KMS-11 (cell line): ENCODE results near the gene ENPP5.

Experiments
- H2AFZ ChIP-seq: fragments of 200-600 bp; sonication (generic); 2 replicates; pipeline ENCODE4 v1.6.1; 2016; ENCODE audit warnings: antibody characterized with exemption, mixed run types, low read depth
- H3K27ac ChIP-seq: fragments of 200-600 bp; sonication (generic); 2 replicates; pipeline ENCODE4 v1.6.1; 2016; ENCODE audit warnings: mild to moderate bottlenecking, mixed run types
- H3K27me3 ChIP-seq: fragments of 200-600 bp; sonication (generic); 2 replicates; pipeline ENCODE4 v1.6.1; 2017; ENCODE audit warnings: mild to moderate bottlenecking, low read depth, mixed run types, moderate library complexity; ENCODE audit not compliant: insufficient read depth
- H3K36me3 ChIP-seq: fragments of 200-600 bp; sonication (generic); 2 replicates; pipeline ENCODE4 v1.6.1; 2017; ENCODE audit warnings: mild to moderate bottlenecking, mixed run types; ENCODE audit not compliant: insufficient read depth
- H3K4me1 ChIP-seq: fragments of 200-600 bp; sonication (generic); 2 replicates; pipeline ENCODE4 v1.6.1; 2016; ENCODE audit warnings: mild to moderate bottlenecking, low read depth, mixed run types; ENCODE audit not compliant: poor library complexity, severe bottlenecking
- H3K4me2 ChIP-seq: fragments of 200-600 bp; sonication (generic); 2 replicates; pipeline ENCODE4 v1.7.0; 2016; ENCODE audit warnings: mild to moderate bottlenecking, mixed run types
- H3K4me3 ChIP-seq: fragments of 200-600 bp; sonication (generic); IDR thresholded peaks from 2 replicates; pipeline ENCODE4 v1.6.1; 2017; ENCODE audit warnings: low read depth, low read length, mixed read lengths; ENCODE audit not compliant: insufficient read depth
- H3K79me2 ChIP-seq: fragments of 200-600 bp; sonication (generic); 2 replicates; pipeline ENCODE4 v1.6.1; 2016; ENCODE audit warnings: low read depth, mixed run types; ENCODE audit not compliant: insufficient read depth
- H3K9ac ChIP-seq: fragments of 200-600 bp; sonication (generic); 2 replicates; pipeline ENCODE4 v1.6.1; 2016; ENCODE audit warnings: mild to moderate bottlenecking, mixed run types
- H4K20me1 ChIP-seq: fragments of 200-600 bp; sonication (generic); 2 replicates; pipeline ENCODE4 v1.6.1; 2016; ENCODE audit warnings: mild to moderate bottlenecking, mixed run types; ENCODE audit not compliant: insufficient read depth
- CTCF ChIP-seq: fragments of 200-600 bp; sonication (generic); conservative IDR thresholded peaks from 2 replicates; pipeline ENCODE4 v1.6.1; 2017; ENCODE audit warnings: low read depth, mild to moderate bottlenecking, antibody characterized with exemption, low read length, moderate library complexity, mixed read lengths

Gene ENPP5

GRCh38 chr6:46216879-46217278 lies 46.1 kb upstream of the ENPP5 start:
- Histone ChIP-seq H3K36me3 (no peaks in the 10 kb centered on the region), H2AFZ (no peak overlapping the region), H4K20me1 (no peaks in the 10 kb centered on the region), H3K27ac (no peak overlapping the region), H3K4me1 (no peaks in the 10 kb centered on the region), H3K9ac (no peak overlapping the region), H3K27me3 (no peaks in the 10 kb centered on the region), H3K4me3 (no peak overlapping the region), H3K4me2 (no peak overlapping the region), H3K79me2 (no peaks in the 10 kb centered on the region)
- no peak for TF ChIP-seq CTCF

- H3K9ac ChIP-seq, result no peak overlapping the region
- no peak for TF ChIP-seq CTCF
- H3K79me2 ChIP-seq, result no peaks in the 10 kb centered on the region
- H3K4me1 ChIP-seq, result no peaks in the 10 kb centered on the region
- no peaks in the 10 kb centered on the region for H4K20me1 ChIP-seq
- no peak overlapping the region for H2AFZ ChIP-seq
- H3K4me2 ChIP-seq, result no peak overlapping the region
- H3K36me3 ChIP-seq, result no peaks in the 10 kb centered on the region
- H3K27me3 ChIP-seq, result no peaks in the 10 kb centered on the region
- H3K27ac ChIP-seq, result no peak overlapping the region
- H3K4me3 ChIP-seq, result no peak overlapping the region
These were observed 45.0 kb upstream of the ENPP5 start for GRCh38 chr6:46215777-46216176.

- TF ChIP-seq CTCF, result no peak
- no peak overlapping the region for H2AFZ ChIP-seq
- no peak overlapping the region for H3K4me2 ChIP-seq
- no peaks in the 10 kb centered on the region for H3K27me3 ChIP-seq
- H3K27ac ChIP-seq, result no peak overlapping the region
- H3K4me1 ChIP-seq, result no peaks in the 10 kb centered on the region
- no peaks in the 10 kb centered on the region for H4K20me1 ChIP-seq
- no peaks in the 10 kb centered on the region for H3K36me3 ChIP-seq
- no peak overlapping the region for H3K9ac ChIP-seq
- H3K79me2 ChIP-seq, result no peaks in the 10 kb centered on the region
- H3K4me3 ChIP-seq, result no peak overlapping the region
These were observed 44.4 kb upstream of the ENPP5 start for GRCh38 chr6:46215213-46215612.

- Histone ChIP-seq H3K79me2 (no peaks in the 10 kb centered on the region), H3K27me3 (no peaks in the 10 kb centered on the region), H3K27ac (no peak overlapping the region), H3K4me3 (no peak overlapping the region), H3K4me1 (no peaks in the 10 kb centered on the region), H4K20me1 (no peaks in the 10 kb centered on the region), H3K4me2 (no peak overlapping the region), H3K9ac (no peak overlapping the region), H3K36me3 (no peaks in the 10 kb centered on the region), H2AFZ (no peak overlapping the region)
- TF ChIP-seq CTCF, result no peak
These were observed 41.1 kb upstream of the ENPP5 start for GRCh38 chr6:46211917-46212316.

GRCh38 chr6:46210294-46210693 lies 39.5 kb upstream of the ENPP5 start:
- no peak for TF ChIP-seq CTCF
- Histone ChIP-seq H3K4me2 (no peak overlapping the region), H3K27ac (no peak overlapping the region), H3K4me1 (no peaks in the 10 kb centered on the region), H4K20me1 (no peaks in the 10 kb centered on the region), H2AFZ (no peak overlapping the region), H3K9ac (no peak overlapping the region), H3K36me3 (no peaks in the 10 kb centered on the region), H3K27me3 (no peaks in the 10 kb centered on the region), H3K4me3 (no peak overlapping the region), H3K79me2 (no peaks in the 10 kb centered on the region)
